ENCODE measurements around the gene TMC6.
"Not testable (repeated sequence)": the region's sequence is repeated elsewhere in the genome, so short reads cannot be mapped to it uniquely, and the experiment has no call there.

The TMC6 gene

GRCh38 chr17:78128551-78129350, at the start of gene TMC6:
Gene TMC6, minus strand, starts transcription at chr17:78128755. Its CDS starts 1,923 bp downstream, at chr17:78126832.
- DNase-seq = no peak

- DNase-seq = no peak
Observed at GRCh38 chr17:78176548-78177025, 48.0 kb upstream of the TMC6 start.

- DNase-seq = no peak
Observed at GRCh38 chr17:78175643-78175981, 47.1 kb upstream of the TMC6 start.

- peak; percentile 84 for DNase-seq
Observed at GRCh38 chr17:78174870-78175642, 46.5 kb upstream of the TMC6 start.

- no peak for DNase-seq
Observed at GRCh38 chr17:78174346-78174869, 45.9 kb upstream of the TMC6 start.

- DNase-seq = no peak
Observed at GRCh38 chr17:78173097-78173715, 44.7 kb upstream of the TMC6 start.

- no peak for DNase-seq
Observed at GRCh38 chr17:78172249-78173051, 43.9 kb upstream of the TMC6 start.

GRCh38 chr17:78171591-78172248, 43.2 kb upstream of the TMC6 start:
- DNase-seq = not testable (repeated sequence)

GRCh38 chr17:78170692-78171590, 42.4 kb upstream of the TMC6 start:
- DNase-seq = no peak

- no peak for DNase-seq
Observed at GRCh38 chr17:78168903-78169793, 40.6 kb upstream of the TMC6 start.

GRCh38 chr17:78168242-78168902, 39.8 kb upstream of the TMC6 start, which contains the start of gene SYNGR2:
Gene SYNGR2, plus strand, starts transcription at chr17:78168581. Its CDS starts 36 bp downstream, at chr17:78168617.
- peak; percentile 22 for DNase-seq

- no peak for DNase-seq
Observed at GRCh38 chr17:78166416-78166815, 37.9 kb upstream of the TMC6 start.

- no peak for DNase-seq
Observed at GRCh38 chr17:78164748-78165607, 36.4 kb upstream of the TMC6 start.

- DNase-seq = no peak
Observed at GRCh38 chr17:78163881-78164747, 35.6 kb upstream of the TMC6 start.

GRCh38 chr17:78159575-78160158, 31.1 kb upstream of the TMC6 start:
- no peak for DNase-seq

Measured in DMS 273 treated with DMSO at 0.1 percent for 48 hours (cell line).